CD14-positive monocyte (primary cell): ENCODE results near the gene PSMA8. TPM values are rescaled to one million over a fixed set of nuclear protein-coding genes. Genes with fewer than 3 reads are reported as not detected.

Experiments
- DNase-seq, 3 donors: peaks; one replicate each; pipeline ENCODE4 v3.0.0-alpha.2; 2011 to 2022
- H2AFZ ChIP-seq: 2 replicates; pipeline ENCODE4 v1.6.0; 2012; ENCODE audit warnings: mild to moderate bottlenecking, low read depth, low read length, inconsistent platforms; ENCODE audit not compliant: insufficient read depth, poor library complexity, severe bottlenecking
- H3K27ac ChIP-seq, 2 donors: 1 replicate in 1 of 2; 2 replicates in 1 of 2; pipeline ENCODE4 v1.5.1; 2012 to 2013; ENCODE audit warnings: low read length in 2 of 2, control low read depth in 1 of 2, inconsistent platforms in 1 of 2, low read depth in 1 of 2, mild to moderate bottlenecking in 1 of 2
- H3K27me3 ChIP-seq, 2 donors: one replicate each; pipeline versions ENCODE4 v1.6.0 to v1.6.1; 2011 to 2013; ENCODE audit warnings: low read length in 2 of 2; ENCODE audit not compliant: control insufficient read depth in 2 of 2, insufficient read depth in 2 of 2
- H3K36me3 ChIP-seq, 2 donors: replicated peaks in 1 of 2; 1 replicate in 1 of 2; 2 replicates in 1 of 2; pipeline versions ENCODE4 v1.5.1 to v1.6.1; 2012 to 2013; ENCODE audit warnings: low read length in 2 of 2, control low read depth in 1 of 2, inconsistent platforms in 1 of 2, mild to moderate bottlenecking in 1 of 2; ENCODE audit not compliant: insufficient read depth in 2 of 2, control insufficient read depth in 1 of 2
- H3K4me1 ChIP-seq, 2 donors: 1 replicate in 1 of 2; 2 replicates in 1 of 2; pipeline versions ENCODE4 v1.5.1 to v1.6.1; 2012 to 2013; ENCODE audit warnings: low read length in 2 of 2, control low read depth in 1 of 2, inconsistent platforms in 1 of 2, mild to moderate bottlenecking in 1 of 2, moderate library complexity in 1 of 2; ENCODE audit not compliant: insufficient read depth in 2 of 2, control insufficient read depth in 1 of 2
- H3K4me2 ChIP-seq: replicated peaks from 2 replicates; pipeline ENCODE3; 2012; ENCODE audit warnings: low read length, moderate library complexity, mild to moderate bottlenecking; ENCODE audit not compliant: poor library complexity, severe bottlenecking; ENCODE audit errors: extremely low read depth
- H3K4me3 ChIP-seq, 3 experiments: fragments of 200-600 bp in 1 of 3; sonication (generic) in 1 of 3; replicated peaks in 1 of 3; 1 replicate in 2 of 3; 2 replicates in 1 of 3; pipeline ENCODE4 v1.5.1; 2011 to 2013; ENCODE audit warnings: low read length in 3 of 3, mild to moderate bottlenecking in 3 of 3, control low read depth in 2 of 3, low read depth in 2 of 3, inconsistent platforms in 1 of 3, moderate library complexity in 1 of 3
- H3K79me2 ChIP-seq: 2 replicates; pipeline ENCODE4 v1.6.0; 2012; ENCODE audit warnings: mild to moderate bottlenecking, control low read depth, inconsistent platforms, low read length, moderate library complexity; ENCODE audit not compliant: insufficient read depth
- H3K9ac ChIP-seq: 2 replicates; pipeline ENCODE4 v1.6.0; 2017; ENCODE audit warnings: low read length, mild to moderate bottlenecking; ENCODE audit not compliant: insufficient read depth, poor library complexity, severe bottlenecking
- H3K9me3 ChIP-seq, 2 donors: replicated peaks in 1 of 2; 1 replicate in 1 of 2; 2 replicates in 1 of 2; pipeline versions ENCODE4 v1.5.1 to v1.6.1; 2012 to 2013; ENCODE audit warnings: low read length in 2 of 2, control low read depth in 1 of 2; ENCODE audit not compliant: control insufficient read depth in 1 of 2, insufficient read depth in 1 of 2
- H4K20me1 ChIP-seq: 2 replicates; pipeline ENCODE4 v1.6.0; 2012; ENCODE audit warnings: mild to moderate bottlenecking, low read length, control low read depth, moderate library complexity; ENCODE audit not compliant: insufficient read depth
- H3K27ac Mint-ChIP-seq, 7 donors: one replicate each; pipeline ENCODE4 v1.8.0; 2020; ENCODE audit warnings: mild to moderate bottlenecking in 7 of 7, mixed read lengths in 7 of 7, moderate library complexity in 6 of 7, inconsistent platforms in 2 of 7
- H3K27me3 Mint-ChIP-seq, 3 donors: one replicate each; pipeline ENCODE4 v1.8.0; 2021 to 2022; ENCODE audit warnings: low read depth in 3 of 3, mild to moderate bottlenecking in 3 of 3, mixed read lengths in 3 of 3, moderate library complexity in 3 of 3, inconsistent platforms in 1 of 3
- H3K36me3 Mint-ChIP-seq, 2 donors: one replicate each; pipeline ENCODE4 v1.8.0; 2020; ENCODE audit warnings: mixed read lengths in 2 of 2, inconsistent platforms in 1 of 2, mild to moderate bottlenecking in 1 of 2
- H3K4me1 Mint-ChIP-seq: one replicate; pipeline ENCODE4 v1.8.0; 2020; ENCODE audit warnings: mild to moderate bottlenecking, mixed read lengths
- H3K4me3 Mint-ChIP-seq, 2 donors: one replicate each; pipeline ENCODE4 v1.8.0; 2020; ENCODE audit warnings: mild to moderate bottlenecking in 2 of 2, mixed read lengths in 2 of 2, moderate library complexity in 1 of 2
- H3K9me3 Mint-ChIP-seq, 7 donors: one replicate each; pipeline ENCODE4 v1.8.0; 2020 to 2022; ENCODE audit warnings: mixed read lengths in 7 of 7, mild to moderate bottlenecking in 6 of 7, moderate library complexity in 6 of 7, inconsistent platforms in 2 of 7
- CTCF ChIP-seq: fragments of 200-600 bp; IDR thresholded peaks from one replicate; pipeline ENCODE4 v1.8.0; 2022; ENCODE audit warnings: antibody characterized with exemption, mild to moderate bottlenecking
- WGBS: methylation state at CpG from one replicate; pipeline ENCODE4 v1.1.5; 2013; ENCODE audit warnings: missing lambda C conversion rate; ENCODE audit not compliant: insufficient coverage; 5-methylcytosine and 5-hydroxymethylcytosine counted together
- intact Hi-C, 2 donors: fragments of 100-400 bp; cut with micrococcal nuclease; formaldehyde crosslinking; loops; one replicate each; pipeline versions ENCODE4 v1.15.0 to v1.15.1; 2023
- polyA plus RNA-seq, 3 donors: library from polyadenylated mRNA; depleted of rRNA in 1 of 3; unstranded in 2 of 3; stranded (reverse) in 1 of 3; fragments of 300-500 nt in 2 of 3; fragments of >200 nt in 1 of 3; fragmentation: Illumina TruSeq in 2 of 3; gene quantifications; 1 replicate in 2 of 3; 2 replicates in 1 of 3; pipeline ENCODE4 v1.2.3, GENCODE V29; 2012 to 2021

PSMA8 gene
- polyA plus RNA-seq, 3 donors: 0.13 TPM; not detected in 2

GRCh38 chr18:26210147-26210546 is 76.5 kb downstream of the PSMA8 start:
- no peaks in the 10 kb centered on the region for H3K27me3 ChIP-seq
- Mint-ChIP-seq H3K27me3 (peaks cover 0 to 3% (median 0%) of the 10 kb centered on the region in 3 donors), H3K27ac (no peak overlapping the region), H3K4me1 (peaks cover 7% of the 10 kb centered on the region), H3K9me3 (peaks cover 0 to 3% (median 0%) of the 10 kb centered on the region in 7 donors), H3K4me3 (no peak overlapping the region), H3K36me3 (no peaks in the 10 kb centered on the region)
- H3K4me1 ChIP-seq: peaks cover 0 to 2% of the 10 kb centered on the region in 2 donors
- no peaks in the 10 kb centered on the region for H3K79me2 ChIP-seq
- H3K9ac ChIP-seq: no peak overlapping the region
- 100% methylated on average over 1 of the region's 4 CpGs for WGBS
- intact Hi-C loops: no loop called here
- H3K4me3 ChIP-seq: no peak overlapping the region
- DNase-seq: no peak
- H3K9me3 ChIP-seq: no peaks in the 10 kb centered on the region
- H3K27ac ChIP-seq: no peak overlapping the region
- H4K20me1 ChIP-seq: no peaks in the 10 kb centered on the region
- H3K4me2 ChIP-seq: no peak overlapping the region
- no peaks in the 10 kb centered on the region for H3K36me3 ChIP-seq
- no peak overlapping the region for H2AFZ ChIP-seq
- TF ChIP-seq CTCF: no peak

- H3K27ac Mint-ChIP-seq: peak overlapping the region in 2 of 7 donors; percentile 1 to 22
- Histone ChIP-seq H3K27ac (no peak overlapping the region), H4K20me1 (no peaks in the 10 kb centered on the region), H3K79me2 (no peaks in the 10 kb centered on the region), H3K9ac (no peak overlapping the region), H3K4me1 (peaks cover 0 to 10% of the 10 kb centered on the region in 2 donors), H3K4me3 (peak overlapping the region in 1 of 3 experiments; percentile 33), H3K4me2 (peak overlapping the region; percentile 53), H3K9me3 (no peaks in the 10 kb centered on the region), H2AFZ (peak overlapping the region; percentile 58), H3K27me3 (no peaks in the 10 kb centered on the region), H3K36me3 (no peaks in the 10 kb centered on the region)
- peak overlapping the region; percentile 38 to 81 for H3K4me3 Mint-ChIP-seq
- H3K4me1 Mint-ChIP-seq: peaks cover 12% of the 10 kb centered on the region
- H3K27me3 Mint-ChIP-seq: peaks cover 0 to 2% (median 0%) of the 10 kb centered on the region in 3 donors
- no peak for TF ChIP-seq CTCF
- DNase-seq: peak in 1 of 3 donors; percentile 3
- H3K9me3 Mint-ChIP-seq: peaks cover 0 to 3% (median 0%) of the 10 kb centered on the region in 7 donors
- WGBS: 0% methylated on average over 1 of the region's 7 CpGs
- intact Hi-C loops: no loop called here
- H3K36me3 Mint-ChIP-seq: no peaks in the 10 kb centered on the region
Measured at GRCh38 chr18:26215247-26215970, 81.7 kb downstream of the PSMA8 start.
